Stimulated activated CD4-positive, alpha-beta T cell treated with anti-CD3 and anti-CD28 coated beads, Interleukin-4, amount 100 ng/mL, for 24 hours (primary cell): ENCODE measurements around the gene RPL14.

ENCODE experiments used
- DNase-seq: peaks from one replicate; pipeline ENCODE4 v3.0.0-alpha.2; 2020

Gene RPL14

GRCh38 chr3:40464339-40465110 is 7.4 kb downstream of the RPL14 start:
- DNase-seq, result no peak

- DNase-seq, result no peak
Observed at GRCh38 chr3:40465111-40465407, 7.9 kb downstream of the RPL14 start.

GRCh38 chr3:40465456-40465855 is 8.3 kb downstream of the RPL14 start:
- no peak for DNase-seq

GRCh38 chr3:40468018-40468417 is 10.9 kb downstream of the RPL14 start:
- DNase-seq, result no peak

GRCh38 chr3:40470701-40471100 is 13.6 kb downstream of the RPL14 start:
- DNase-seq, result no peak

- DNase-seq, result peak; percentile 41
Observed at GRCh38 chr3:40476478-40477470, 19.6 kb downstream of the RPL14 start, which contains the start of gene ZNF619. Gene ZNF619 (plus strand): TSS chr3:40477122. CDS start chr3:40477980, 858 bp downstream.

GRCh38 chr3:40477666-40478065 is 20.5 kb downstream of the RPL14 start:
- DNase-seq, result no peak

GRCh38 chr3:40487172-40487571 is 30.0 kb downstream of the RPL14 start:
- DNase-seq, result no peak

GRCh38 chr3:40490916-40491315 is 33.8 kb downstream of the RPL14 start:
- DNase-seq, result no peak

- no peak for DNase-seq
Observed at GRCh38 chr3:40494698-40495097, 37.6 kb downstream of the RPL14 start.

GRCh38 chr3:40497288-40497687 is 40.1 kb downstream of the RPL14 start:
- DNase-seq, result no peak

- no peak for DNase-seq
Observed at GRCh38 chr3:40499952-40500351, 42.8 kb downstream of the RPL14 start.

GRCh38 chr3:40502034-40502433 is 44.9 kb downstream of the RPL14 start:
- no peak for DNase-seq

GRCh38 chr3:40504636-40505430 is 47.7 kb downstream of the RPL14 start:
- peak; percentile 4 for DNase-seq

- peak; percentile 54 for DNase-seq
Observed at GRCh38 chr3:40505599-40506462, 48.7 kb downstream of the RPL14 start, which contains the start of gene ZNF620. Gene ZNF620 (plus strand): TSS chr3:40506039. CDS start chr3:40506353, 314 bp downstream.

GRCh38 chr3:40511031-40511718 is 54.0 kb downstream of the RPL14 start:
- DNase-seq, result no peak

- no peak for DNase-seq
Observed at GRCh38 chr3:40516201-40516600, 59.1 kb downstream of the RPL14 start.

- DNase-seq, result no peak
Observed at GRCh38 chr3:40518067-40518466, 60.9 kb downstream of the RPL14 start.
